AG09309 (cell line): Measurements from ENCODE around the gene GAB4.
"Not testable (repeated sequence)": the region's sequence is repeated elsewhere in the genome, so short reads cannot be mapped to it uniquely, and the experiment has no call there.

ENCODE experiments used
- DNase-seq: peaks from one replicate; pipeline ENCODE4 v3.0.0-alpha.2; 2010; ENCODE audit warnings: low read depth
- H3K4me3 ChIP-seq: 2 replicates; pipeline ENCODE4 v1.5.1; 2011; ENCODE audit warnings: mild to moderate bottlenecking, low read depth, low read length, moderate library complexity; ENCODE audit not compliant: control insufficient read depth
- CTCF ChIP-seq: IDR thresholded peaks from 2 replicates; pipeline ENCODE4 v1.5.1; 2011; ENCODE audit warnings: mild to moderate bottlenecking, low read depth, low read length, inconsistent platforms; ENCODE audit not compliant: insufficient read depth, control insufficient read depth; ENCODE audit errors: missing control alignments

GAB4 gene

DNA sequence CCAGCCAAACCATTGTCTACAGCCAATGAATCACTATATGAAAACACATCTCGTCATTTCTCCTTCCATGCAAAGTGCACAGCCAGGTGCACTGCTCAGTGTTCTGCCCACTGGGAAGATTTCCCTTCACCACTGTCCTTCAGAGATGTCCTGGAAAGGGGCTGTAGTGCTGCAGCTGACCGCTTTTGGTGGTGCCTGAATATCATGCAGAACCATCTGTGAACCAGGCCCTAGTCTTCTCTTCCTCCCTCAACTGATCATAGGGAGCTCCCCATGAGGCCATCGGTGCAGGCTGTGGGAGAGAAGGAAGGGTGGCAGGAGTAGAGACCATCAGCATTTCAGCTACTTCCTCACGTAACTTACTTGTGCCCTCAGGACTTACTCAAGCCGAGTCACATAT, 70.2 kb downstream of the GAB4 start:
- no peak overlapping the region for H3K4me3 ChIP-seq
- no peak for TF ChIP-seq CTCF
- no peak for DNase-seq

- not testable (repeated sequence) for DNase-seq
Observed at GRCh38 chr22:16937209-16937608, 70.8 kb downstream of the GAB4 start.

DNA sequence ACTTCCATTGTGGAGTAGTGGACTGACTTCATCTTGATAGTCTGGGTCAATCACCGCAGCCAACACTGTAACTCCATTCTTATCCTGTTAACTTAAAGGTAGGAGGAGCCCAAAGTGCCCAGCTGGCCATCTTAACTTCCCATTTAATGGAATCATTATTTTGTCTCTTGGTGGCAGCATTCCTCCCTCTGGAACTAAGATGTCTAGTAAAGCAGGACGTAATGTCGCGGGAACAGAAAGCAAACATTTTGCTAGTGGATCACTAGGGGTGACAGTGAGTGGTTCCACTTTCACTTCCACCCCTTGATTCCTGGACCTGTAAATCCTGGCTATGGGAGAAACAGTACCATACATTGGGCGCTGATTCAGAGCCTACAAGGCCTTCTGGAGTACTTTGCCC, 71.4 kb downstream of the GAB4 start:
- no peak for TF ChIP-seq CTCF
- no peak for DNase-seq
- no peak overlapping the region for H3K4me3 ChIP-seq

More at GRCh38 chr22:16937209-16937608, 70.8 kb downstream of the GAB4 start:
- H3K4me3 ChIP-seq = not testable (repeated sequence)

GRCh38 chr22:16935209-16935608, 72.8 kb downstream of the GAB4 start:
- no peak overlapping the region for H3K4me3 ChIP-seq
- no peak for DNase-seq
- TF ChIP-seq CTCF = no peak

GRCh38 chr22:16933291-16934282, 74.4 kb downstream of the GAB4 start:
- no peak for DNase-seq
- TF ChIP-seq CTCF = no peak
- no peak overlapping the region for H3K4me3 ChIP-seq

GRCh38 chr22:16932577-16932976, 75.4 kb downstream of the GAB4 start:
- no peak for DNase-seq
- TF ChIP-seq CTCF = no peak
- no peak overlapping the region for H3K4me3 ChIP-seq

DNA sequence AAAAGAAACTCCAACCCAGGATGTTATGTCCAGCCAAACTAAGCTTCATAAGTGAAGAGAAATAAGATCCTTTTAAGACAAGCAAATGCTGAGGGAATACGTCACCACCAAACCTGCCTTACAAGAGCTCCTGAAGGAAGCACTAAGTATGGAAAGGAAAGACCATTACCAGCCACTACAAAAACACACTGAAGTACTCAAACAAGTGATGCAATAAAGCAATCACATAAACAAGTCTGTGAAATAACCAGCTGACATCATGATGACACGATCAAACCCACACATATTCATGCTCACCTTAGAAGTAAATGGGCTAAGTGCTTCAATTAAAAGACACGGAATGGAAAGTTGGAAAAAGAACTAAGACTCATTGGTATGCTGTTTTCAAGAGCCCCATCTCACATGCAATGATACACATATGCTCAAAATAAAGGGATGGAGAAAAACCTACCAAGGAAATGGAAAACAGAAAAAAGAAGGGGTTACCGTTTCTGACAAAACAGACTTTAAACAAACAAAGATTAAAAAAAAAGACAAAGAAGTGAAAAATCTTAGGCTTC, 82.5 kb downstream of the GAB4 start:
- no peak overlapping the region for H3K4me3 ChIP-seq
- no peak for DNase-seq
- no peak for TF ChIP-seq CTCF
